ENCODE measurements around the gene LRRC66. TPM values are rescaled to one million over a fixed set of nuclear protein-coding genes. Genes with fewer than 3 reads are reported as not detected.

Gene LRRC66
- total and polyA plus RNA-seq, 2 experiments from 2014 or later, result 0.88 to 2.7 TPM

DNA sequence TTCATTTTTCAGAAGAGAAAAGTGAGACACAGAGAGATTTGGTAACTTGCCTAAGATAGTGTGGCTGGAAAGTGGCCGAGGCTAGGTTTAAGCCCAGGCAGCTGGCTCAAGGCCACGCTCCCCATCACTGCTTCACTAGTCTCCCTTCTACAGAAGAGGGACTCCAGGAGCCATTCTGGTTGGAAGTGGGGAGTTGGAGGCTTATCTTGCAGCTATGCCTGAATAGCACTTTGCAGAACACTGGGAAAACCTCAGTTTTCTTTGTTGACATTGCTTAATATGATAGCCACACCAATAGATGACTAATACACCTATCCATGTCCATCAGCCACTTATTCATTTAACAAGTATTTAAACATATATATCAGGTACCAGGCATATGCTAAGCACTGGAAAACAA is 18.5 kb downstream of the LRRC66 start:
- H3K4me3 ChIP-seq, result no peak overlapping the region
- no peak overlapping the region for H3K27ac ChIP-seq
- no peaks in the 10 kb centered on the region for H3K9me3 ChIP-seq (ENCODE audit: low read depth)
- no peaks in the 10 kb centered on the region for H3K36me3 ChIP-seq
- DNase-seq (ENCODE audit: low read depth in 1 of 2, low spot score in 1 of 2), result peak in 1 of 2 donors; percentile 20
- TF ChIP-seq, protein P1, sequence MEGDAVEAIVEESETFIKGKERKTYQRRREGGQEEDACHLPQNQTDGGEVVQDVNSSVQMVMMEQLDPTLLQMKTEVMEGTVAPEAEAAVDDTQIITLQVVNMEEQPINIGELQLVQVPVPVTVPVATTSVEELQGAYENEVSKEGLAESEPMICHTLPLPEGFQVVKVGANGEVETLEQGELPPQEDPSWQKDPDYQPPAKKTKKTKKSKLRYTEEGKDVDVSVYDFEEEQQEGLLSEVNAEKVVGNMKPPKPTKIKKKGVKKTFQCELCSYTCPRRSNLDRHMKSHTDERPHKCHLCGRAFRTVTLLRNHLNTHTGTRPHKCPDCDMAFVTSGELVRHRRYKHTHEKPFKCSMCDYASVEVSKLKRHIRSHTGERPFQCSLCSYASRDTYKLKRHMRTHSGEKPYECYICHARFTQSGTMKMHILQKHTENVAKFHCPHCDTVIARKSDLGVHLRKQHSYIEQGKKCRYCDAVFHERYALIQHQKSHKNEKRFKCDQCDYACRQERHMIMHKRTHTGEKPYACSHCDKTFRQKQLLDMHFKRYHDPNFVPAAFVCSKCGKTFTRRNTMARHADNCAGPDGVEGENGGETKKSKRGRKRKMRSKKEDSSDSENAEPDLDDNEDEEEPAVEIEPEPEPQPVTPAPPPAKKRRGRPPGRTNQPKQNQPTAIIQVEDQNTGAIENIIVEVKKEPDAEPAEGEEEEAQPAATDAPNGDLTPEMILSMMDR (IDR thresholded peaks at IDR 0.05; ENCODE audit: low read depth, low read length), result no peak
- H3K27me3 ChIP-seq, result no peaks in the 10 kb centered on the region
- H3K4me1 ChIP-seq (ENCODE audit: low read depth), result no peaks in the 10 kb centered on the region

DNA sequence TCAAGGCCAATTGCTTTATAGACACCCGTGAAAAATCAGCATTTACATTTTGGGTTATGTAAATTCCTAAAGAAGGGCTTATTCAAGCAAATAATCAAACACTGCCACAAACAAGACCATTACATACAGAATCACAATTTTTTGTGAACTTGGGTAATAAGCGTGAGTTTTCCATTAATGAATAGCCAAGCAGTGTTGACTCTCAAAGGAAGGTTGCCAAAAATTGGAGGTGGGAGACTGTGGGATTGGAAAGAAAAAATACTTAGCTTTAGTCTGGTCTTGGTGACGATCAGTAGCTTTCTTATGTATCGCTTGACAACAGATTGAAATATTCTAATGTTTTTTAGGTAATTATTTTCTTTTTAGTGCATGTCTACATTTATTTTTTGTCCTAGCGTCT is 20.9 kb downstream of the LRRC66 start:
- Histone ChIP-seq H3K27me3 (no peaks in the 10 kb centered on the region), H3K27ac (no peak overlapping the region), H3K9me3 (ENCODE audit: low read depth) (no peaks in the 10 kb centered on the region), H3K36me3 (no peaks in the 10 kb centered on the region), H3K4me1 (ENCODE audit: low read depth) (no peaks in the 10 kb centered on the region), H3K4me3 (no peak overlapping the region)
- DNase-seq (ENCODE audit: low read depth in 1 of 2, low spot score in 1 of 2), result no peak
- TF ChIP-seq, protein P1 (IDR thresholded peaks at IDR 0.05; ENCODE audit: low read depth, low read length), result no peak

DNA sequence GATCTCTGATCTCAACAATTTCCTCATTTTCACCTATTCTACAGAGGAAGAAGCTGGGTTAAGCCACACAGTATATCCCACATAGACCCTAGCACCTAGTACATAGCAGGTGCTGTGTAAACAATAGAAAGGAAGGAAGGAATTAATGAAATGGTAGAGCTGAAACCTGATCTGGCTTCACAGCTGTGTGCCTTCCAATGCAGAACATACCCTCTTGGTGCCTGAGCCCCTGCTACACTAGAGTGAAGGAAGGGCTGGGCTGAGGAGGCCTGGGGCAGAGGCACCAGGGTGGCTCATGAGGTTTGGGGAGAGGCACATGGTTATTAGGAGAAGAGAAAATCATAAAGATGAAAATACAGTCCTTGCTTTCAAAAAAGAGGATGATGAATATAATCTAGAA is 21.3 kb downstream of the LRRC66 start:
- DNase-seq (ENCODE audit: low read depth in 1 of 2, low spot score in 1 of 2), result no peak
- H3K4me3 ChIP-seq, result no peak overlapping the region
- no peaks in the 10 kb centered on the region for H3K9me3 ChIP-seq (ENCODE audit: low read depth)
- H3K4me1 ChIP-seq (ENCODE audit: low read depth), result no peaks in the 10 kb centered on the region
- H3K36me3 ChIP-seq, result no peaks in the 10 kb centered on the region
- no peak overlapping the region for H3K27ac ChIP-seq
- H3K27me3 ChIP-seq, result no peaks in the 10 kb centered on the region
- TF ChIP-seq, protein P1 (IDR thresholded peaks at IDR 0.05; ENCODE audit: low read depth, low read length), result no peak

DNA sequence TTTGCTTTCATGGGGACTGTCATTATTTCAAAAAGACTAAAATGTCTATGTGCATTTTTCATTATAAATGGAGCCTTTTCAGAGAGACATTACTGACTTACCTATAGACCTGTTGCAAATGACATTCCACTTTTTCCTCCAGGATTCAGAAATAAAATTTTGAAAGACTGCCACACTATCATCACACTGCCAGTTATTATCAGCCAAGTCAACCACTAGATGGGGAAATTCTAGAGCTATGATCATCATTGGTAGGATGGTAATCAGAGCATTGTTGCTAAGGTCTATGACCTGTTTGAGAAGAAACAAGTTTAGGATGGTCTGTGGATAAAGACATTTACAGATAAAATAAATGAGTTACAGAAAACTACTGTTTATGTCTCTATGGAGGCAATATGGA is 22.5 kb downstream of the LRRC66 start:
- Histone ChIP-seq H3K4me3 (no peak overlapping the region), H3K4me1 (ENCODE audit: low read depth) (no peaks in the 10 kb centered on the region), H3K9me3 (ENCODE audit: low read depth) (no peaks in the 10 kb centered on the region), H3K27me3 (no peaks in the 10 kb centered on the region), H3K36me3 (no peaks in the 10 kb centered on the region), H3K27ac (no peak overlapping the region)
- TF ChIP-seq, protein P1 (IDR thresholded peaks at IDR 0.05; ENCODE audit: low read depth, low read length), result no peak
- no peak for DNase-seq (ENCODE audit: low read depth in 1 of 2, low spot score in 1 of 2)

DNA sequence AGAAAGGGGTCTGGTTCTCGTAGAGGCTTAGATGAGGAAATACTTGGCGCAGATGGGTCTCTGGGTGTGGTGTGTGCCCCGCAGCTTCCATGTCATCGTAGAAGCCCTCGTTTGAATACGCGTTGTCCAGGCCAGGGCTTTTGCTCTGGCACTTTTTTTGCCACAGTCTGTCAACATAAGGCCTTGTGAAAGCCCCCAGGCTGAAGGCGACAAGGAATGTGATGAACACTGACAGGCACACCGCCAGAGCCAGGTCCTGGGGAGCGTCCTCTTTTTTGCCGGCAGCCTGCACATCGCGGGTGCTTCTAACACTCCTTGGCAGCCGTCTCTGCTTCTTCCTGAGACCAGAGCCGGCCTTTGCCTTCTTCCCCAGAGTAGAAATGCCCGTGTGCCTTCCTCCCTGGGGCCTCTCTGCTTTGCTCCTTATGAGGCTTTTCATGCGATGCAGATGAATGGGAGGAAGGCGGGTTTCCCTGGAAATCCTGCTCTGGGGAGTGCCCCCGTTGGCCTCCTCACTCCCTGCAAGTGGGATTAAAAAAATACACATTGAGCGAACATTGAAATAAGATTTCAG is 24.4 kb downstream of the LRRC66 start:
- Histone ChIP-seq H3K27me3 (no peaks in the 10 kb centered on the region), H3K4me1 (ENCODE audit: low read depth) (no peaks in the 10 kb centered on the region), H3K27ac (no peak overlapping the region), H3K9me3 (ENCODE audit: low read depth) (no peaks in the 10 kb centered on the region), H3K4me3 (no peak overlapping the region), H3K36me3 (no peaks in the 10 kb centered on the region)
- DNase-seq (ENCODE audit: low read depth in 1 of 2, low spot score in 1 of 2), result no peak
- TF ChIP-seq, protein P1 (IDR thresholded peaks at IDR 0.05; ENCODE audit: low read depth, low read length), result no peak
